Measurements from ENCODE around the gene FCN1. TPM values are rescaled to one million over a fixed set of nuclear protein-coding genes. Genes with fewer than 3 reads are reported as not detected.

The FCN1 gene
- total and polyA plus RNA-seq, 10 of the 15 experiments (the other 5 are each of a cell fraction or from before 2014, with no cell fraction given): 0.08 TPM; not detected in 9

- no peak for TF ChIP-seq ZNF592 (IDR thresholded peaks at IDR 0.05)
- no peak for TF ChIP-seq CEBPB (IDR thresholded peaks at IDR 0.05; ENCODE audit: borderline replicate concordance in 1 of 2, low read depth in 2 of 2, low read length in 2 of 2)
- TF ChIP-seq BMI1 (IDR thresholded peaks at IDR 0.05; ENCODE audit: borderline replicate concordance): no peak; the same call in 1 of the 2 replicates
- TF ChIP-seq KAT2A (conservative IDR thresholded peaks at IDR 0.05; ENCODE audit: control insufficient read depth, low read depth, low read length): no peak
- no peak for TF ChIP-seq MLLT1 (IDR thresholded peaks at IDR 0.05)
- peak; percentile 85 for TF ChIP-seq EED (IDR thresholded peaks at IDR 0.05; ENCODE audit: low read depth)
- no peak for TF ChIP-seq ZSCAN29 (IDR thresholded peaks at IDR 0.05)
- no peak for TF ChIP-seq ZBTB40 (IDR thresholded peaks at IDR 0.05; ENCODE audit: borderline replicate concordance)
- TF ChIP-seq HCFC1 (IDR thresholded peaks at IDR 0.05; ENCODE audit: low read length): no peak
- TF ChIP-seq PAX8 (IDR thresholded peaks at IDR 0.05): no peak
- TF ChIP-seq FOS (IDR thresholded peaks at IDR 0.05; ENCODE audit: borderline replicate concordance, extremely low read depth, insufficient read length): no peak
- no peak for TF ChIP-seq SIN3A (IDR thresholded peaks at IDR 0.05; ENCODE audit: low read depth, low read length)
- TF ChIP-seq ZBTB33 (IDR thresholded peaks at IDR 0.05): no peak
- TF ChIP-seq SMAD1 (IDR thresholded peaks at IDR 0.05; ENCODE audit: low read depth, partially characterized antibody): no peak
- TF ChIP-seq SP1 (IDR thresholded peaks at IDR 0.05; ENCODE audit: low read depth, low read length): peak; percentile 61
- TF ChIP-seq TCF7 (IDR thresholded peaks at IDR 0.05; ENCODE audit: borderline replicate concordance): no peak
- 0 out of 3 replicates have a peak, but pooled peaks have one; percentile 45 for TF ChIP-seq POU2F2 (IDR thresholded peaks at IDR 0.05; ENCODE audit: borderline replicate concordance, low read depth, low read length)
- TF ChIP-seq TARDBP (IDR thresholded peaks at IDR 0.05; ENCODE audit: borderline replicate concordance): no peak
- no peak for TF ChIP-seq SMARCA5 (IDR thresholded peaks at IDR 0.05)
Measured at GRCh38 chr9:134858051-134858841, 59.5 kb downstream of the FCN1 start (continued).

All from GM12878 (cell line).